ENCODE results near the gene SPATS1.
"Not testable (repeated sequence)": the region's sequence is repeated elsewhere in the genome, so short reads cannot be mapped to it uniquely, and the experiment has no call there.

The SPATS1 gene

DNA sequence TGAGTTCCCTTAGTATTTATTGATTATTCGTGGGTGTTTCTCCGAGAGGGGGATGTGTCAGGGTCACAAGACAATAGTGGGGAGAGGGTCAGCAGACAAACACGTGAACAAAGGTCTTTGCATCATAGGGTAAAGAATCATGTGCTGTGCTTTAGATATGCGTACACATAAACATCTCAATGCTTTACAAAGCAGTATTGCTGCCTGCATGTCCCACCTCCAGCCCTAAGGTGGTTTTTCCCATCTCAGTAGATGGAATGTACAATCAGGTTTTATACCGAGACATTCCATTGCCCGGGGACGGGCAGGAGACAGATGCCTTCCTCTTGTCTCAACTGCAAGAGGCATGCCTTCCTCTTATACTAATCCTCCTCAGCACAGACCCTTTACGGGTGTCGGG is 14.2 kb upstream of the SPATS1 start:
- not testable (repeated sequence) for H3K9me3 ChIP-seq (ENCODE audit: control insufficient read depth, low read length); H3K4me1 ChIP-seq (ENCODE audit: control insufficient read depth, insufficient read depth, low read length, poor library complexity, severe bottlenecking); H3K27ac ChIP-seq (ENCODE audit: low read depth, low read length, severe bottlenecking); H3K36me3 ChIP-seq (ENCODE audit: control insufficient read depth, insufficient read depth, low read length); H3K4me3 ChIP-seq (ENCODE audit: extremely low read depth, insufficient read depth, low read length, poor library complexity, severe bottlenecking)
- 100% methylated on average over 1 of the region's 9 CpGs; no CpG with 5 or more reads in 1 of the 2 experiments for WGBS, 2 experiments (ENCODE audit: insufficient coverage in 2 of 2)

- H3K27ac ChIP-seq (ENCODE audit: low read depth, low read length, severe bottlenecking), result no peak overlapping the region
- no peaks in the 10 kb centered on the region for H3K9me3 ChIP-seq (ENCODE audit: control insufficient read depth, low read length)
- H3K36me3 ChIP-seq (ENCODE audit: control insufficient read depth, insufficient read depth, low read length), result no peaks in the 10 kb centered on the region
- no peaks in the 10 kb centered on the region for H3K4me1 ChIP-seq (ENCODE audit: control insufficient read depth, insufficient read depth, low read length, poor library complexity, severe bottlenecking)
- 44 to 71% methylated on average over 2 to 4 of the region's 5 CpGs for WGBS, 2 experiments (ENCODE audit: insufficient coverage in 2 of 2)
- H3K4me3 ChIP-seq (ENCODE audit: extremely low read depth, insufficient read depth, low read length, poor library complexity, severe bottlenecking), result no peak overlapping the region
Observed at GRCh38 chr6:44329858-44330257, 12.6 kb upstream of the SPATS1 start.

GRCh38 chr6:44332585-44332984 is 9.9 kb upstream of the SPATS1 start:
- H3K27ac ChIP-seq (ENCODE audit: low read depth, low read length, severe bottlenecking), result no peak overlapping the region
- no peak overlapping the region for H3K4me3 ChIP-seq (ENCODE audit: extremely low read depth, insufficient read depth, low read length, poor library complexity, severe bottlenecking)
- no peaks in the 10 kb centered on the region for H3K4me1 ChIP-seq (ENCODE audit: control insufficient read depth, insufficient read depth, low read length, poor library complexity, severe bottlenecking)
- 67% methylated on average over 3 to 5 of the region's 7 CpGs for WGBS, 2 experiments (ENCODE audit: insufficient coverage in 2 of 2)
- no peaks in the 10 kb centered on the region for H3K36me3 ChIP-seq (ENCODE audit: control insufficient read depth, insufficient read depth, low read length)
- H3K9me3 ChIP-seq (ENCODE audit: control insufficient read depth, low read length), result no peaks in the 10 kb centered on the region

DNA sequence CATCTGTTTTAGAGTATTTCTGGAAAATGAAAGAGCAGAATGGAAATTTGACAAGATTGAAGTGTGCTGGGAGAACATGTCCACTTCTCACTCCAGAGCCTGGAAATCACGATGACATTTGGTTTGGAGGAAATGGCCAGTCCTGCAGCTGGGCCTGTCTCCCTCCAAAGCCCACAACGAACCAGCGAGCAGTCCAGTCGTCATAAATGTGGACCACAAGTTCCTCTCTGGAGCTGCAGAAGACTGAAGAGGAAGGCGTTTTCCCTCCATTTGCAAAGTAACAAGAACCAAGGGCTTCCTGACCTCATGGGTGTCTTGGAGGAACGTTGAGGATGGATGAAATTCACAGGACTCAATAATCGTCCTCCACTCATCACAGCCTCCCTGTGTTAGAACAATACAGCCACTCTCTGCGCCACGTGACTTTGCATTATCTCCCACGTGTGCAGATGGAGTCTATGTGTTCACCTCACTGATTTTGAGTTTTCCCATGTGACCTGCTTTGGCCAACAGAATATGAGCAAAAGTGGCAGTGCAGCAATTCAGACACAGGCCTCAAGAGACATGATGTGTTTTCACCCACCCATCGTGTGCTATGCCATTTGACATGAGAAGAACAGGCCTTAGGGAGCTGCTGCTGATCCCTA is 9.1 kb upstream of the SPATS1 start:
- 89 to 91% methylated on average over 11 of the region's 11 CpGs for WGBS, 2 experiments (ENCODE audit: insufficient coverage in 2 of 2)
- Histone ChIP-seq H3K9me3 (ENCODE audit: control insufficient read depth, low read length) (no peaks in the 10 kb centered on the region), H3K4me3 (ENCODE audit: extremely low read depth, insufficient read depth, low read length, poor library complexity, severe bottlenecking) (no peak overlapping the region), H3K36me3 (ENCODE audit: control insufficient read depth, insufficient read depth, low read length) (no peaks in the 10 kb centered on the region), H3K27ac (ENCODE audit: low read depth, low read length, severe bottlenecking) (no peak overlapping the region), H3K4me1 (ENCODE audit: control insufficient read depth, insufficient read depth, low read length, poor library complexity, severe bottlenecking) (no peaks in the 10 kb centered on the region)

DNA sequence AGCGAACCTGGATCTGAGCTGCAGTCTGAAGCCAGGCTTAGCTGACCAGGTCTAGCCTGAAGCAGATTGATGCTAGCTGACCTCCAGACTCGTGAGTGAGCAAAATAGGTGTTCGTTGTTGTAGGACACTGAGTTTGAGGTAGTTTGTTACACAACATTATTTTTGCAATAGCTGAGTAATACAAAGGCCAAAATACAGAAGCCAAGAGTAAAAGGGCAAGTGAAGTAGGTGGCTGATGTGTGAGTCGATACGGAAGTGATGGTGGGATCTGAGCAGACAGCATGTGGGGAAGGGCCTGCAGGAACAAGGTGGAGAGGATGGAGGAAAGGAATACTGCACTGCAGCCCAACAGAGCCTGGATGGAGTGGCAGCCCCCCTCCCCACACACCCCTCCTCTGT is 8.5 kb upstream of the SPATS1 start:
- Histone ChIP-seq H3K36me3 (ENCODE audit: control insufficient read depth, insufficient read depth, low read length) (no peaks in the 10 kb centered on the region), H3K9me3 (ENCODE audit: control insufficient read depth, low read length) (no peaks in the 10 kb centered on the region), H3K4me3 (ENCODE audit: extremely low read depth, insufficient read depth, low read length, poor library complexity, severe bottlenecking) (no peak overlapping the region), H3K4me1 (ENCODE audit: control insufficient read depth, insufficient read depth, low read length, poor library complexity, severe bottlenecking) (no peaks in the 10 kb centered on the region), H3K27ac (ENCODE audit: low read depth, low read length, severe bottlenecking) (no peak overlapping the region)
- 85 to 93% methylated on average over 3 of the region's 5 CpGs for WGBS, 2 experiments (ENCODE audit: insufficient coverage in 2 of 2)

DNA sequence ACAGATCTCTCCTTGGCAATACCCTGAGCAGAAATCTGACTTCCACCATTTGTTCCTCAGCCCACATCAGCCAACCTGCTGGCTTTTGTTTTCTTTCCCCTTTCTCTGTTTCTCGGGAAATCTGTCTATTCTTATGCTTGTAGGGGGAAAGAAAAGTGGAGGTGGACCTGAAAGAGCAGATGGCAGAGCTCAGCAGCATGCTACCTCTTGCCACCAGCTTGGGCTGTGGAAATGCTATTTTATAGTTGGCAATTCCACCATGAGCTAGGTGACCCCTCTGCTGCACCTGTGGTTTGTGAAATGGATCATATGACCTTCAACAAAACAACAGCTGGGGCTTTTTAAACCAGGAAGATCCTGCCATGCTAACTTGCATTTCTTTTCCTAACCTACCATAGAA is 6.8 kb upstream of the SPATS1 start:
- H3K27ac ChIP-seq (ENCODE audit: low read depth, low read length, severe bottlenecking), result no peak overlapping the region
- no peak overlapping the region for H3K4me3 ChIP-seq (ENCODE audit: extremely low read depth, insufficient read depth, low read length, poor library complexity, severe bottlenecking)
- no CpG with 5 or more reads among the region's 1 CpG for WGBS, 2 experiments (ENCODE audit: insufficient coverage in 2 of 2)
- H3K36me3 ChIP-seq (ENCODE audit: control insufficient read depth, insufficient read depth, low read length), result no peaks in the 10 kb centered on the region
- no peaks in the 10 kb centered on the region for H3K9me3 ChIP-seq (ENCODE audit: control insufficient read depth, low read length)
- H3K4me1 ChIP-seq (ENCODE audit: control insufficient read depth, insufficient read depth, low read length, poor library complexity, severe bottlenecking), result no peaks in the 10 kb centered on the region

DNA sequence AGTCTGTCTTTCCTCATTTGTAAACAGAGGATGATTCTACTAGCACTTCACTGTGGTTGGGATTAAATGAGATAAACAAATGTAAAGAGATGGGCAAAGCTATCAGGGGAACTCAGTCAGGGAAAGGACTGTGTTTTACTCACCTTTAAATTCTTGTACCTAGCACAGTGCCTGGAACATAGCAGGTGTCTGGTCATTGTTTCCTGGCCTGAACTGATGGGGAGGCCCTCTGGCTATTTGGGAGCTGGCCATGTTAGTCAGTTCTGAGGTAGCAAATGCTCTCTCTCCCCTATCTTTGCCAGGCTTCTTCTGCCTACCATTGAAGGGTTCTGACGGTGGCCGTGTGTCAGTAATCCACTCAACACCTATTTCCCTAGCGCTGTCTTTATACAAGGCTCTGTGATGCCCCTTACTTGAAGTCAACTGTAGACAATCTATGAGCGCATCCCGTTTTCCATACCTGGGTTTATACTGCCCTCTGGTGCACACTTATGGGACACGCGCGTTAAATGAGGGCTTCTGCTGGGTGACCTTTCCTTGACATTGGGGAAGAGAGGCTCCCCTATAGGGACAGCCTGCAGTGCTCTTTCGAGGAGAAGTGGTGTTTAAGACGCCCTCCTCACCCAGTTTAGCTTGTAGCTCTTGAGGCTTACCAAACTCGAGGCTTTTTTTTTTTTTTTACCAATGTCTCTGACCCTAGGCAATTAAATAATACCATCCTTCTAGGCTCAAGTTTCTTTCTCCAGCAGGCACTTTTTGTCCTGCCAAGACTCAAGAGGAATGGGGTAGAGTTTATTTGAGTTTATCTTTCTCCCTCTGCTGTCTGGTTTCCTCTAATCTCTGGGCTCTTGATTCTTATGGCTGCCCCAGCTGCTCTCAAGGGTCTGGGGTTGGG is 4.0 kb upstream of the SPATS1 start:
- Histone ChIP-seq H3K9me3 (ENCODE audit: control insufficient read depth, low read length) (no peaks in the 10 kb centered on the region), H3K4me1 (ENCODE audit: control insufficient read depth, insufficient read depth, low read length, poor library complexity, severe bottlenecking) (no peaks in the 10 kb centered on the region), H3K27ac (ENCODE audit: low read depth, low read length, severe bottlenecking) (no peak overlapping the region), H3K4me3 (ENCODE audit: extremely low read depth, insufficient read depth, low read length, poor library complexity, severe bottlenecking) (no peak overlapping the region), H3K36me3 (ENCODE audit: control insufficient read depth, insufficient read depth, low read length) (no peaks in the 10 kb centered on the region)
- WGBS, 2 experiments (ENCODE audit: insufficient coverage in 2 of 2), result 3 to 4% methylated on average over 9 to 11 of the region's 11 CpGs

DNA sequence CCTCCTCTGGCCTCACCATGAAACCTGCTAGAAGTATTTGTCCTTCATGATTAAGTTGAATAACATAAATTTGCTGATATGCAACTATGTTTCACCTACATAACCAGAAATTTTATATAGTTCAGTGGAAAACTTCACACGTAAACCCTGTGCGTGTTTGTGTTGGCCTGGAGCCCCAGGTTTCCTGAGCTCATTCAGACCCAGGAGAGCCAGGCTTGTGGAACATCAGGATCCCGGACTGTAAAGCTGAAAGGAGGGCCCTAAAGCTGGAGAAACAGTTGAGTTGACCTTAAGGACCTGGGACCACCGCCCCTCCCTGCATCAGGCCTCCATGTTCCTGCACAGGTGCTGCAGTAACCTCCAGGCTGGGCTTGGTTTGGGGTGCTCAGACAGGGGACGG is 3.1 kb upstream of the SPATS1 start:
- Histone ChIP-seq H3K27ac (ENCODE audit: low read depth, low read length, severe bottlenecking) (no peak overlapping the region), H3K36me3 (ENCODE audit: control insufficient read depth, insufficient read depth, low read length) (no peaks in the 10 kb centered on the region), H3K9me3 (ENCODE audit: control insufficient read depth, low read length) (no peaks in the 10 kb centered on the region), H3K4me3 (ENCODE audit: extremely low read depth, insufficient read depth, low read length, poor library complexity, severe bottlenecking) (no peak overlapping the region), H3K4me1 (ENCODE audit: control insufficient read depth, insufficient read depth, low read length, poor library complexity, severe bottlenecking) (no peaks in the 10 kb centered on the region)
- WGBS, 2 experiments (ENCODE audit: insufficient coverage in 2 of 2), result 85 to 92% methylated on average over 4 to 5 of the region's 5 CpGs

GRCh38 chr6:44339763-44340625 is 2.5 kb upstream of the SPATS1 start:
- Histone ChIP-seq H3K4me1 (ENCODE audit: control insufficient read depth, insufficient read depth, low read length, poor library complexity, severe bottlenecking) (no peaks in the 10 kb centered on the region), H3K4me3 (ENCODE audit: extremely low read depth, insufficient read depth, low read length, poor library complexity, severe bottlenecking) (no peak overlapping the region), H3K36me3 (ENCODE audit: control insufficient read depth, insufficient read depth, low read length) (no peaks in the 10 kb centered on the region), H3K27ac (ENCODE audit: low read depth, low read length, severe bottlenecking) (no peak overlapping the region), H3K9me3 (ENCODE audit: control insufficient read depth, low read length) (no peaks in the 10 kb centered on the region)
- 72 to 74% methylated on average over 5 to 6 of the region's 7 CpGs for WGBS, 2 experiments (ENCODE audit: insufficient coverage in 2 of 2)

- Histone ChIP-seq H3K36me3 (ENCODE audit: control insufficient read depth, insufficient read depth, low read length) (no peaks in the 10 kb centered on the region), H3K4me3 (ENCODE audit: extremely low read depth, insufficient read depth, low read length, poor library complexity, severe bottlenecking) (no peak overlapping the region), H3K4me1 (ENCODE audit: control insufficient read depth, insufficient read depth, low read length, poor library complexity, severe bottlenecking) (no peaks in the 10 kb centered on the region), H3K9me3 (ENCODE audit: control insufficient read depth, low read length) (no peaks in the 10 kb centered on the region), H3K27ac (ENCODE audit: low read depth, low read length, severe bottlenecking) (no peak overlapping the region)
- 82 to 88% methylated on average over 3 to 7 of the region's 8 CpGs for WGBS, 2 experiments (ENCODE audit: insufficient coverage in 2 of 2)
Observed at GRCh38 chr6:44341095-44341890, 1.2 kb upstream of the SPATS1 start.

Data from mesodermal cell (in vitro differentiated cells).